K562 (cell line): ENCODE measurements around the gene DEGS1. TPM values are rescaled to one million over a fixed set of nuclear protein-coding genes. Genes with fewer than 3 reads are reported as not detected.

ENCODE experiments used
- BMI1 ChIP-seq: fragments of 150-350 bp; IDR thresholded peaks from 2 replicates; pipeline ENCODE4 v1.6.1; 2014; ENCODE audit warnings: low read length
- CBFA2T3 ChIP-seq: fragments of 450-650 bp; IDR thresholded peaks from 2 replicates; pipeline ENCODE4 v1.6.1; 2017
- ERF ChIP-seq: fragments of 450-650 bp; formaldehyde crosslinking; IDR thresholded peaks from 2 replicates; pipeline ENCODE4 v1.4.0; 2020; ENCODE audit warnings: mild to moderate bottlenecking, mixed read lengths
- HDGF ChIP-seq: fragments of 450-650 bp; IDR thresholded peaks from 2 replicates; pipeline ENCODE4 v1.6.1; 2016
- MEF2A ChIP-seq: IDR thresholded peaks from 2 replicates; pipeline ENCODE4 v1.6.1; 2011; ENCODE audit warnings: low read depth, mild to moderate bottlenecking, low read length, moderate library complexity; ENCODE audit not compliant: control insufficient read depth
- MIER1 ChIP-seq: fragments of 450-650 bp; IDR thresholded peaks from 2 replicates; pipeline ENCODE4 v1.6.1; 2016; ENCODE audit warnings: antibody characterized with exemption, mild to moderate bottlenecking, low read depth
- MTA3 ChIP-seq: fragments of 450-650 bp; formaldehyde crosslinking; IDR thresholded peaks from 2 replicates; pipeline ENCODE4 v1.6.1; 2017; ENCODE audit warnings: mild to moderate bottlenecking, borderline replicate concordance
- NBN ChIP-seq: fragments of 450-650 bp; IDR thresholded peaks from 2 replicates; pipeline ENCODE4 v1.6.1; 2016; ENCODE audit warnings: low read depth, mild to moderate bottlenecking
- NCOA2 ChIP-seq, 2 experiments: fragments of 450-650 bp; IDR thresholded peaks; 2 replicates each; pipeline ENCODE4 v1.6.1; 2018; ENCODE audit warnings: mild to moderate bottlenecking in 2 of 2, moderate library complexity in 1 of 2; ENCODE audit not compliant: partially characterized antibody in 2 of 2
- PRMT5 ChIP-seq: sonication (generic); formaldehyde crosslinking; IDR thresholded peaks from 2 replicates; pipeline ENCODE4 v1.5.0; 2020; ENCODE audit warnings: missing genetic modification reagents
- RBFOX2 ChIP-seq: fragments of 200-400 bp; formaldehyde crosslinking; IDR thresholded peaks from 2 replicates; pipeline ENCODE4 v1.6.1; 2017; ENCODE audit warnings: low read depth, mild to moderate bottlenecking, low read length, moderate library complexity
- RFX1 ChIP-seq: fragments of 450-650 bp; IDR thresholded peaks from 2 replicates; pipeline ENCODE4 v1.6.1; 2016; ENCODE audit warnings: mild to moderate bottlenecking, moderate library complexity
- TFAM ChIP-seq: fragments of 250-450 bp; sonication (Bioruptor Pico); conservative IDR thresholded peaks from 2 replicates; pipeline ENCODE4 v1.5.0; 2021; ENCODE audit warnings: mild to moderate bottlenecking, moderate library complexity
- ZNF274 ChIP-seq: IDR thresholded peaks from 2 replicates; pipeline ENCODE4 v1.6.1; 2011; ENCODE audit warnings: low read depth, mild to moderate bottlenecking, low read length, moderate library complexity, borderline replicate concordance
- ZNF445 ChIP-seq: fragments of 250-450 bp; sonication (Bioruptor Pico); IDR thresholded peaks from 2 replicates; pipeline ENCODE4 v1.4.0; 2020; ENCODE audit warnings: low read depth, mild to moderate bottlenecking, moderate library complexity
- polyA plus RNA-seq, 8 experiments: library from polyadenylated mRNA; depleted of rRNA in 4 of 8; stranded (reverse) in 5 of 8; unstranded in 3 of 8; fragments of >200 nt; fragmentation: Nextera tagmentation in 2 of 8; fragmentation: Illumina TruSeq in 1 of 8; extraction: Ambion mirVana in 2 of 8; extraction: Trizol in 1 of 8; gene quantifications; 2 replicates each; pipeline versions ENCODE4 v1.2.1 to v1.2.3, GENCODE V29; 2011 to 2014; ENCODE audit warnings: inconsistent platforms in 1 of 8, missing spikeins in 1 of 8
- total RNA-seq, 7 experiments: library from RNA; depleted of rRNA in 6 of 7; stranded (reverse); fragments of >200 nt in 6 of 7; fragmentation: Illumina TruSeq in 2 of 7; extraction: Trizol in 2 of 7; gene quantifications; 2 replicates each; pipeline versions ENCODE4 v1.2.1 to v1.2.3, GENCODE V29; 2011 to 2021; ENCODE audit warnings: low replicate concordance in 1 of 7
- TF ChIP-seq, protein P1 (sequence below): sonication (generic); formaldehyde crosslinking; IDR thresholded peaks from 2 replicates; pipeline ENCODE4 v1.8.1; 2023; ENCODE audit warnings: mild to moderate bottlenecking, missing genetic modification reagents, moderate library complexity
- TF ChIP-seq, protein P2 (sequence below): sonication (generic); formaldehyde crosslinking; IDR thresholded peaks from 2 replicates; pipeline ENCODE4 v1.5.0; 2020; ENCODE audit warnings: missing genetic modification reagents
- TF ChIP-seq, protein P3 (sequence below): sonication (generic); formaldehyde crosslinking; IDR thresholded peaks from 2 replicates; pipeline ENCODE4 v1.8.1; 2022; ENCODE audit warnings: missing genetic modification reagents
- TF ChIP-seq, protein P4 (sequence below), 2 experiments: IDR thresholded peaks; 2 replicates each; pipeline ENCODE4 v1.6.1; 2012; ENCODE audit warnings: improper control_type of control experiment in 2 of 2, low read depth in 2 of 2, low read length in 2 of 2, borderline replicate concordance in 1 of 2
- TF ChIP-seq, protein P5 (sequence below), 2 experiments: fragments of 450-650 bp in 1 of 2; IDR thresholded peaks; 2 replicates each; pipeline ENCODE4 v1.6.1; 2011 to 2017; ENCODE audit warnings: low read depth in 2 of 2, antibody characterized with exemption in 1 of 2, borderline replicate concordance in 1 of 2, low read length in 1 of 2, mild to moderate bottlenecking in 1 of 2, mixed read lengths in 1 of 2; ENCODE audit not compliant: control insufficient read depth in 1 of 2

DEGS1 gene
- total and polyA plus RNA-seq, 9 of the 15 experiments (the other 6 are each of a cell fraction or from before 2014, with no cell fraction given) = 12.3 to 95.0 (median 38.8) TPM

DNA sequence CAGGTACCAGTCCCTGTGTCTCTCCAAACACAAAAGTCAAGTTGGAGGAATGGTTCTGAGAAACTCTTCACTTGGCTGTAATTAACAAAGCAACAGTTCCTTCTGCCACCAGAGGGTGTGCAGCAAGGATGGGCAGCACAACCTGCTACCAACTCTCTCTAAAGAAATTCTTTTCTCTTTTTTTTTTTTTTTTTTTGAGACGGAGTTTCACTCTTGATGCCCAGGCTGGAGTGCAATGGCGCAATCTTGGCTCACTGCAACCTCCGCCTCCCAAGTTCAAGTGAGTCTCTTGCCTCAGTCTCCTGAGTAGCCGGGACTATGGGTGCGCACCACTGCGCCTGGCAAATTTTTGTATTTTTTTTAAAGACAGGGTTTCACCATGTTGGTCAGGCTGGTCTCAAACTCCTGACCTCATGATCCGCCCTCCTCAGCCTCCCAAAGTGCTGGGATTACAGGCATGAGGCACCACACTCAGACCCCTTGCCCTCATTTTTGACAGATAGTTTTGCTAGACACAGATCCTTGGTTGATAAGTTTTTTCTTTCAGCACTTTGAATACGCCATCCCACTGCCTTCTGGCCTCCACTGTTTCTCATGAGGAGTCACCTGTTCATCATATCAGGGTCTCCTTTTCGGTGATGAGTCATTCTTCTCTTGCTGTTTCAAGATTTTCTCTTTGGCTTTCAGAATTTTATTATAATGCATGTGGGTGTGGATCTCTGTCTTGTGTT, 12.1 kb upstream of the DEGS1 start (continued):
- TF ChIP-seq NCOA2 (IDR thresholded peaks at IDR 0.05; ENCODE audit: partially characterized antibody in 2 of 2) (no peak), ZNF445 (CRISPR knock-in tag) (no peak), HDGF (no peak), MTA3 (peak; percentile 39; the same call in 1 of the 2 replicates), RFX1 (no peak), MIER1 (no peak), NBN (peak; percentile 32; the same call in 1 of the 2 replicates), TFAM (CRISPR knock-in tag) (no peak), RBFOX2 (no peak), ERF (no peak), ZNF274 (no peak), BMI1 (no peak), MEF2A (peak; percentile 42; the same call in 1 of the 2 replicates), PRMT5 (CRISPR knock-in tag) (no peak), CBFA2T3 (no peak)
- TF ChIP-seq, protein P1, sequence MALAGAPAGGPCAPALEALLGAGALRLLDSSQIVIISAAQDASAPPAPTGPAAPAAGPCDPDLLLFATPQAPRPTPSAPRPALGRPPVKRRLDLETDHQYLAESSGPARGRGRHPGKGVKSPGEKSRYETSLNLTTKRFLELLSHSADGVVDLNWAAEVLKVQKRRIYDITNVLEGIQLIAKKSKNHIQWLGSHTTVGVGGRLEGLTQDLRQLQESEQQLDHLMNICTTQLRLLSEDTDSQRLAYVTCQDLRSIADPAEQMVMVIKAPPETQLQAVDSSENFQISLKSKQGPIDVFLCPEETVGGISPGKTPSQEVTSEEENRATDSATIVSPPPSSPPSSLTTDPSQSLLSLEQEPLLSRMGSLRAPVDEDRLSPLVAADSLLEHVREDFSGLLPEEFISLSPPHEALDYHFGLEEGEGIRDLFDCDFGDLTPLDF = no peak
- TF ChIP-seq, protein P2, sequence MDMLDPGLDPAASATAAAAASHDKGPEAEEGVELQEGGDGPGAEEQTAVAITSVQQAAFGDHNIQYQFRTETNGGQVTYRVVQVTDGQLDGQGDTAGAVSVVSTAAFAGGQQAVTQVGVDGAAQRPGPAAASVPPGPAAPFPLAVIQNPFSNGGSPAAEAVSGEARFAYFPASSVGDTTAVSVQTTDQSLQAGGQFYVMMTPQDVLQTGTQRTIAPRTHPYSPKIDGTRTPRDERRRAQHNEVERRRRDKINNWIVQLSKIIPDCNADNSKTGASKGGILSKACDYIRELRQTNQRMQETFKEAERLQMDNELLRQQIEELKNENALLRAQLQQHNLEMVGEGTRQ (CRISPR knock-in tag) = no peak
- TF ChIP-seq, protein P3, sequence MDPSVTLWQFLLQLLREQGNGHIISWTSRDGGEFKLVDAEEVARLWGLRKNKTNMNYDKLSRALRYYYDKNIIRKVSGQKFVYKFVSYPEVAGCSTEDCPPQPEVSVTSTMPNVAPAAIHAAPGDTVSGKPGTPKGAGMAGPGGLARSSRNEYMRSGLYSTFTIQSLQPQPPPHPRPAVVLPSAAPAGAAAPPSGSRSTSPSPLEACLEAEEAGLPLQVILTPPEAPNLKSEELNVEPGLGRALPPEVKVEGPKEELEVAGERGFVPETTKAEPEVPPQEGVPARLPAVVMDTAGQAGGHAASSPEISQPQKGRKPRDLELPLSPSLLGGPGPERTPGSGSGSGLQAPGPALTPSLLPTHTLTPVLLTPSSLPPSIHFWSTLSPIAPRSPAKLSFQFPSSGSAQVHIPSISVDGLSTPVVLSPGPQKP (CRISPR knock-in tag) = no peak
- TF ChIP-seq, protein P4, sequence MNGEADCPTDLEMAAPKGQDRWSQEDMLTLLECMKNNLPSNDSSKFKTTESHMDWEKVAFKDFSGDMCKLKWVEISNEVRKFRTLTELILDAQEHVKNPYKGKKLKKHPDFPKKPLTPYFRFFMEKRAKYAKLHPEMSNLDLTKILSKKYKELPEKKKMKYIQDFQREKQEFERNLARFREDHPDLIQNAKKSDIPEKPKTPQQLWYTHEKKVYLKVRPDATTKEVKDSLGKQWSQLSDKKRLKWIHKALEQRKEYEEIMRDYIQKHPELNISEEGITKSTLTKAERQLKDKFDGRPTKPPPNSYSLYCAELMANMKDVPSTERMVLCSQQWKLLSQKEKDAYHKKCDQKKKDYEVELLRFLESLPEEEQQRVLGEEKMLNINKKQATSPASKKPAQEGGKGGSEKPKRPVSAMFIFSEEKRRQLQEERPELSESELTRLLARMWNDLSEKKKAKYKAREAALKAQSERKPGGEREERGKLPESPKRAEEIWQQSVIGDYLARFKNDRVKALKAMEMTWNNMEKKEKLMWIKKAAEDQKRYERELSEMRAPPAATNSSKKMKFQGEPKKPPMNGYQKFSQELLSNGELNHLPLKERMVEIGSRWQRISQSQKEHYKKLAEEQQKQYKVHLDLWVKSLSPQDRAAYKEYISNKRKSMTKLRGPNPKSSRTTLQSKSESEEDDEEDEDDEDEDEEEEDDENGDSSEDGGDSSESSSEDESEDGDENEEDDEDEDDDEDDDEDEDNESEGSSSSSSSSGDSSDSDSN (IDR thresholded peaks at IDR 0.05; ENCODE audit: borderline replicate concordance in 1 of 2, low read depth in 2 of 2, low read length in 2 of 2) = no peak
- TF ChIP-seq, protein P5, sequence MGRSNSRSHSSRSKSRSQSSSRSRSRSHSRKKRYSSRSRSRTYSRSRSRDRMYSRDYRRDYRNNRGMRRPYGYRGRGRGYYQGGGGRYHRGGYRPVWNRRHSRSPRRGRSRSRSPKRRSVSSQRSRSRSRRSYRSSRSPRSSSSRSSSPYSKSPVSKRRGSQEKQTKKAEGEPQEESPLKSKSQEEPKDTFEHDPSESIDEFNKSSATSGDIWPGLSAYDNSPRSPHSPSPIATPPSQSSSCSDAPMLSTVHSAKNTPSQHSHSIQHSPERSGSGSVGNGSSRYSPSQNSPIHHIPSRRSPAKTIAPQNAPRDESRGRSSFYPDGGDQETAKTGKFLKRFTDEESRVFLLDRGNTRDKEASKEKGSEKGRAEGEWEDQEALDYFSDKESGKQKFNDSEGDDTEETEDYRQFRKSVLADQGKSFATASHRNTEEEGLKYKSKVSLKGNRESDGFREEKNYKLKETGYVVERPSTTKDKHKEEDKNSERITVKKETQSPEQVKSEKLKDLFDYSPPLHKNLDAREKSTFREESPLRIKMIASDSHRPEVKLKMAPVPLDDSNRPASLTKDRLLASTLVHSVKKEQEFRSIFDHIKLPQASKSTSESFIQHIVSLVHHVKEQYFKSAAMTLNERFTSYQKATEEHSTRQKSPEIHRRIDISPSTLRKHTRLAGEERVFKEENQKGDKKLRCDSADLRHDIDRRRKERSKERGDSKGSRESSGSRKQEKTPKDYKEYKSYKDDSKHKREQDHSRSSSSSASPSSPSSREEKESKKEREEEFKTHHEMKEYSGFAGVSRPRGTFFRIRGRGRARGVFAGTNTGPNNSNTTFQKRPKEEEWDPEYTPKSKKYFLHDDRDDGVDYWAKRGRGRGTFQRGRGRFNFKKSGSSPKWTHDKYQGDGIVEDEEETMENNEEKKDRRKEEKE (IDR thresholded peaks at IDR 0.05; ENCODE audit: borderline replicate concordance in 1 of 2, control insufficient read depth in 1 of 2, low read depth in 2 of 2, low read length in 1 of 2) = 0 out of 4 replicates have a peak, but pooled peaks of 1 of the 2 experiments have one; percentile 69
